ENCODE data around the gene SH3PXD2B. TPM values are rescaled to one million over a fixed set of nuclear protein-coding genes. Genes with fewer than 3 reads are reported as not detected.

The SH3PXD2B gene
- total RNA-seq, 1 experiment from 2014 or later = 15.7 TPM

DNA sequence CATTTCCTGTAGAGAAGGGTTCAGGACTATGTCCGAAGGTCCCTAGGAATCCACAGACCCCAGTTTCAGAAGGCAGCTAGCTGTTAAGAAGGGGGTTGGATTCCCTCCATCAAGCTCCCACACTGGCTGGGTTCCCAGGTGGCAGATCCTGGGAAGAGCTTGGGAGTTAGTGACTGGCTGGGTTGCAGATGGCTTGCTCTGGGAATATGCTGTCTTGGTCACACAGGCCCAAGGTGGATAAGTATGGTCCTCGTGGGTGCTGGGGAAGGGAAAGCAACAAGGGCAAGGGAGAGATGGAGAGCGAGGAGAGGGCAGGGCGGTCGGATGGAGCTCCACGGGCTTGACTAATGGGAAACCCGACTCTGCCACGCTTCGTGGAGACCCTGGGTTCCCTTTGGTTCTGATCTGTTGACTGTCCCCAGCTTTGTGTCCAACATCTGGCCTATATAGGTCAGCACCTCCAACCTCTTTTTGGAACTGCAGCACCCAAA is 17.4 kb downstream of the SH3PXD2B start:
- no peak for DNase-seq (ENCODE audit: low read depth)

DNA sequence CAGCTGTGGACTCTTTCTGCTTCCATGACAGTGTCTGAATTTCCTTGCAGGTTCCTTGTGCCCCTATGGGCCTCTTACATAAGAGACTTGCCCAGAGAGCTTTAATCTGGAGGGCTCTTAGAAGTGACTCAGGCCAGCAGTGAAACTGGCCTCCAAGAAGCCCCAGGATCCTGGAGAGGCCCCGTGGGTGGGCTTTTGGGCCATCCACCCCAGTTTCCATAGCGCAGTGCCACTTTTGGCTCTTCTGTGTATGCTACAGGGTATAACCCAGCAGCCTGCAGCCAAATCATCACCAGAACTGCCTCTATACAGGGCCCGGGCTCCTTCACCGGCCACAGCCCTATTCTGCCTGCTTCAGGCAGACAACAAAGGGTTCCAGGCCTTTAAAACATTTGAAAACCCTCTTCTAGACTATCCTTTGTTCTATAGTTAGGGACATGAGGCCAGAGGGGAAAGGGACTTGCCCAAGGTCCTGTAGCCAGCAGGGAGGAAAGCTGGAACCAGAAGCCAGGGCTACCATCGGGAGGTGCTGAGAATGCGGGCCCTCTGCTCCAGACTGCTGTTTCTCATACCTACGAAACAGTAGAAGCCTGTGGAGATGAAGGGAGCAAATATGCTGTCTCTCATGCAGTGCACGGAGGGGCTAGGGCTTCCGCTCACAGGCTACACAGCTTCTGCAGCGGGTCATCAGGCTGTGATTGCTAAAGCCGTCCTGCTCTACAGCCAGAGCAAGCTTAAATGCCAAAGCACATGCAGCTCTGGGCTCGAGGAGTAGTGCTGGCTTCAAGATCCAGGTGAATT is 18.0 kb downstream of the SH3PXD2B start:
- DNase-seq (ENCODE audit: low read depth) = no peak

DNA sequence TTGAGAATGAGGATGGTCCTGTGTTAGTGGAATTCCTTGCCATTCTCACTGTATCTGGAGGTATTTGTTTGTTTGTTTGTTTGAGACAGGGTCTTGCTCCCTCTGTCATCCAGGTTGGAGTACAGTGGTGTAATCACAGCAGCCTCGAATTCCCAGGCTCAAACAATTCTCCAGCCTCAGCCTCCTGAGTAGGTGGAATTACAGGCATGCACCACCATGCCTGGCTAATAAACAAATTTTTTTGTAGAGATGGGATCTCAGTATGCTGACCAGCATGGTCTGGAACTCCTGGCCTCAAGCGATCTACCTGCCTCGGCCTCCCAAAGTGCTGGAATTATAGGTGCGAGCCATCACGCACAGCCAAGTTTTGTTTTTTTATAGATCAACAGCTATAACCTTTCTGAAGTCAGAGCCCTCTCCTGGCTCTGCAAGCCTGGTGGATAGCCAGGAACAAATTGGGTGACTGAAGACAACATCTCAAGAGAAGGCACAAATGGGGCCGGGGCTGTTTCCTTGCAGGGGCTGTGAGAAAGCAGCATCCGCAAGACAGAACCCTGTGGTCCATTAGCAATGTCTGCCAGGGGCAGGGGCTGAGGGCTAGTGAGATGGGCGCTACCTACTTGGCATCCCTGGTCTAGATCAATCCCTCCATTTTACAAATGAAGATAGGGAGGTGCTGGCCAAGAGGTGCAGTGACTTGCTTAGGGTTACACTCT is 18.8 kb downstream of the SH3PXD2B start:
- no peak for DNase-seq (ENCODE audit: low read depth)

DNA sequence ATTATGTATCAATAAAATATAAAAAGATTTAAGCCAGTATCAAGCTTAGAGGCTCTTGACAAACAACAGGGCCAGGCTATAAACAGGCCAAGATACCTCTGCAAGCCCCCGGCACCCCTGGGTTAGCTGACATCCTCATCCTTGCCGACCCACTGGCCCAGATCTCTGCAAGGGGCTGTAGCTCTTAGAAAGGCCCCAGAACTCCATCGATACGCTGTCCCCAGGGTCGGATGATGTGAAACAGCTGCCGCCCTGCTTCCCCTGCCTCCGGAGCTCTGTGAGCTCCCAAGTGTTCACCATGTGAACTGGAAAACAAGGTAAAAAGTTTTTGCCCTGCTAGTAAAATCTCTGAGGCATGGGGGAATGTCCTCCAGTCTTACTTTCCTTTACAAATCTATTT is 20.1 kb downstream of the SH3PXD2B start:
- DNase-seq (ENCODE audit: low read depth) = no peak

DNA sequence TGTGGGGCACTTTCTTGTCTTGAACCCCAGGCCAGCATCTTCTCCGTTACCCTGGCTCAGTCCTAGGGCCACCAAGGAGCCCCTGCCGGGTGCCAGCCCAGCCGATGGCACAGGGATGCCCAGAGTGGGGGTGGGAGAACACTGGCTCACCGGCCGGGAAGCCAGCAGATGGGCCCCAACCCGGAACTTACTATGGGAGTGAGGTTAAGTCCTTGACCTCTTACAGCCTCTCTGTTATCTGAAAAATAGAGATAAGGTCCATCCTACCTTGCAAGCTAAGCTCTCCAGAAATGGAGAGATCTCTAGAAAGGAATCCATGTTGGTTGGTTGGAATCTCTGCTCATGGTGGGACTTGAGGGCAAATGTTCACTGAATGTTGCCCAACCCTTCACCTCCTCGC is 20.8 kb downstream of the SH3PXD2B start:
- DNase-seq (ENCODE audit: low read depth) = no peak

DNA sequence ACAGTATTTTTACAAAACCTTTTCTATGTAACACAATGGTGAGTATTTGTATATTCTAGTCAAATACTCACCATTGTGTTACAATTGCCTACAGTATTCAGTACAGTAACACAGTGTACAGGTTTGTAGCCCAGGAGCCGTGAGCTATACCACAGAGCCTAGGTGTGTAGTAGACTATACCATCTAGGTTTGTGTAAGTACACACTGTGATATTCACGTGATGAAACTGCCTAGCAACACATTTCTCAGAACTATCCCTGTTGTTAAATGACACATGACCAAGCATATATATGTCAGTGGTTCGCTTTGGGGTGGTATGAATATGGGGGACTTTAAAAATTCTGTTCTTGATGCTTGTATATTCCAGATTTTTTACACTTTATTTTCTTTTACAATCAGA is 21.3 kb downstream of the SH3PXD2B start:
- DNase-seq (ENCODE audit: low read depth) = no peak

DNA sequence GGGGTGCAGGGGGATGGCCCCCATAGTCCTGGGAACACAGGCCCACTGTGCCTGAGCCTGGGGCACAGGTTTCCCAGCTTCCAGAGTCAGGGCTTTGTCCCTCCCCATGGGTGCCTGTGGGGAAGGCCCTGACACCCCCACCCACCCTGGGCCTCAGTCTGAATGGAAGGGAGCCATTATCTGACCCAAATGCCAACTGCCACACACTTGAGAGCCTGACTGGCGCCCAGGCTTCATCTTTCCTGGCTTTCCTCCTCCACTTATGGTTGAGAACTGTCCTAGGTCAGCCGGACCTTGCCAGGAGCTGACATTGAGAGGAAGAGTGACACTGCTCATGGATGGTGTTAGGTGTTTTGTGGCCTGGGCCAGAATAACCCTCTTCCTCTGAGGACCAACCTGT is 24.0 kb downstream of the SH3PXD2B start:
- no peak for DNase-seq (ENCODE audit: low read depth)

DNA sequence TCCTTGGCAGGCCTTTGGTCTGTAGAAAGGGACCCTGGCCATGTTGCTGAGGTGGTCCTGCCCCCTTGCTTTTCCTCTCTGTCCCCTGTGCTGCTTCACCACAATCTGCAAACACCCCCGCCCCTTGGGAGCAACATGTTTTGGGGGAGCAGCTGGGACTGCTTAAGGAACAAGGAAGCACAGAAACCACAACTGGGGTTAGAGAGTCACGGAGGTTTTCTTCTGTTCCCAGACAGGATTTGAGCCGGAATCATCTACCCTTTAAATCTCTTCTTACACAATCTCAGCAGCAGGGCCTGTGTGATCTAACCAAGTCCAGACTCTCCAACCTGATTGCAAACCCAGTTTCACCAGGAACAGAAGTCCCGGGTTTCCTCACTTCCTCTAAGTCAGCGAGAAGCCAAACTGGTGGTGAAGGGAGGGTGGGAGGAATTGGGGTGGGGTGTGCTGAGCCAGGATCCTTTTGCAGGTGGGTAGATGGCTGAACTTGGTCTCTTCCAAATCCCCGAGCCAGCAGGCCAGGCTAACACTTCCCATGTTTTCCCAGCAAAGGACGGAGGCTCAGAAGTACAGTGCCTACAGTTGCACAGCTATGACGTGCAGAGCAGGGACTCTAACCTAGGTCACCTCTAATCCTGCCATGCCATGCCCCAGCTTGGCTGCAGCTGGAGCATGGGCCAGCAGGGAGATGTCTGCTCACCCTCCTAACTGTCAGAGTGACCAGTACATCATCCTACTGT is 25.0 kb downstream of the SH3PXD2B start:
- DNase-seq (ENCODE audit: low read depth) = peak; percentile 7

DNA sequence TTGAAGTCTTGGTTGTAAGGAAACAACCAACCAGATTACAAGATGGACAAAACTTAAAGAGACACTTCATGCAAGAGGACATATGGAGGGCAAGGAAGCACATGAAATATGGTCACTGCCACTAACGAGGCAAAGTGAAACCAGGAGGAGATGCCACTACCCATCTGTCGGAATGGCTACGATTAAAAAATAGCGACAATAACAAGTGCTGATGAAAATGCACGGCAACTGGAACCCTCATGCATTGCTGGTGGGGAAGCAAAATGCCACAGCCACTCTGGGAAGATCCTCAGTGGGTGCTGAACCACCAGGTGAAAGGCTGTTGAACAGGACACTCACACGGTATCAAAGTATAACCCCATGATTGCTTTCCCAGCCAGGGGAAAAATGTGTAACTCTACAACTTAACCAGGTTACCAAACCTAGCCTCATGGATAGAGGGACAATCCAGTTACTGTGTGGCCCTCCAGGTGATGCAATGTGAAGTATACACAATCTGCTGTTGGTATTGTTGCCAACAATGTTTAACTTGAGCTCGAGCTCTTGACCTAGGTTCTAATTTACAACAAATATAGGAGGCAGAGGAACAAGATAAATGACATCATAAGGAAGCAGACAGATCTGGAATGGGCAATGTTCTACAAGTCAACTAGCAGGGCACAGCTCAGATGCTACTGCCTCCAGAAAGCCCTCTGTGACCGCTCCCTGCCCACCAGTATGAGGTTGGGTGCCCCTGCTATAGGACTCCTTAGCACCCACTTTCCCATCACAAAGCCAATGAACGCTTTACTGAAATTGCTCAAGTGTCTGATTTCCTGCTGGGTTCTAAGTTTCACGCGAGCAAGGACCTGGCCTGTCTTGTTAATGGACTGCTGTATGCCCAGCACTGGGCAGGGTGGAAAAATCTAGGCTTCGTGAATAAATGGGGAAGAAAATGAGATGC is 25.8 kb downstream of the SH3PXD2B start:
- no peak for DNase-seq (ENCODE audit: low read depth)

DNA sequence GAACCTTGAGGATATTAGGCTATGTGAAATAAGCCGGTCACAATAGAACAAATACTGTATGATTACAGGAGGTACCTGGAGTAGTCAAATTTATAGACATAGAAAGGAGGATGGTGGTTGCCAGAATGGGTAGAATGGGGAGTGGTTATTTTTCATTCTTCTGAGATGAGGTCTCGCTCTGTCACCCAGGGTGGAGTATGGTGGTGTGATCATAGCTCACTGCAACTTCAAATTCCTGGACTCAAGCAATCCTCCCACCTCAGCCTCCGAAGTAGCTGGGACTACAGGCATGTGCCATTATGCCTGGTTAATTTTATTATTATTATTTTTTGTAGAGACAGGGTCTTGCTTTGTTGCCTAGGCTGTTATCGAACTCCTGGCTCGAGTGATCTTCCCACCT is 27.1 kb downstream of the SH3PXD2B start:
- no peak for DNase-seq (ENCODE audit: low read depth)

DNA sequence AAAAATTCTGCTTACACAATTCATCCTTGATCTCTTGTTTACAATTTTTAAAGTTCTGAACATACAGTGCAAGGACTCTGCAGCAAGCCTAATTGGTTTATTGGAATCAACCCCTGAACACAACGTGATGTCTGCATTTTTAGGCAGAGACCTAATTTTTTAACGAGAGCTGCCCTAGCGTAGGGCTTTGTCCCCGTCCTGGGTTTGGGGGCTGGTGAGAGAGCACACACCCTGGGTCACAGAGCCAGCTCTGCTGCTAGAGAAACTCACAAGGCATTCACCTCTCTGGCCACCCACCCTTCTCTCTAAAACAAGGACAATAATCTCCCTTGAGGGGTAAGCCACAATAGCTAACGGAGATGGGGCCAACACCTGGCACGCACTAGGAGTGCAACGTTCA is 28.2 kb downstream of the SH3PXD2B start:
- DNase-seq (ENCODE audit: low read depth) = no peak

DNA sequence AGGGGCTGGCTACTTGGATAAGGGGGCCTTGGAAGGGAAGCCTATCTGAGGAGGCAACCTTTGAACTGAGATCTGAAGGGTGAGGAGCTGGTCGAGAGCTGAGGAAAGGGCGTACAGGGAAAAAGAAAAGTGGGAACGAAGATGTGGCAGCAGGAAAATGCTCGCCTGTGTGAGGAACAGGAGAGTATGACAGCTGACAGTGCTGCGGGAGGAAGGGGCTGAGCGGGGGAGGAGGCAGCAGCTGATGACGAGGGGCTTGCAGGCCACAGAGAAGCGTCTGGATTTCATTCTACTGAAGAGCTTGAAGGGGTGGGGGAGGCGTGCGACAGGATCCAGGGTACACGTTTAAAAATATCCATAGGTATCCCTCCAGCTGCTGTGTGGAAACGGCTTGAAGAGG is 28.9 kb downstream of the SH3PXD2B start:
- no peak for DNase-seq (ENCODE audit: low read depth)

DNA sequence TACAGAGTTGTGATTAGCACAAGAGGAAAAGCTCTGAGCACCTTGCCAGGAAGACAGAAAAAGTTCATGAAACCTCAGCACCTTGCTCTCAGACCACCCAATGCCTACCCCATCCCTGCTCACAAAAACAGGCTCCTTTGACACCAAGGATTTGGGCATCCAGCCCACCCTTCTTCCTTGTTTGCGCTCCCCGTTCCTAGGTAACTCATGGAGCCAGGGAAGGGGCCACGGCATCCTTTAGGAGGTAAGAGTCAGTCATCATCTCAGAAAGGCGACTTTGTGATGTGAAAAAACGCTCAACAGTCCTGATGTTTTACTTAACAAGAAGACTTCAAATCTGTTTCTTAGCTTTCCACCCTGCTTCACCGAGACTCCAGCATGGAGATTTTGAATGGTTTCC is 29.5 kb downstream of the SH3PXD2B start:
- no peak for DNase-seq (ENCODE audit: low read depth)

DNA sequence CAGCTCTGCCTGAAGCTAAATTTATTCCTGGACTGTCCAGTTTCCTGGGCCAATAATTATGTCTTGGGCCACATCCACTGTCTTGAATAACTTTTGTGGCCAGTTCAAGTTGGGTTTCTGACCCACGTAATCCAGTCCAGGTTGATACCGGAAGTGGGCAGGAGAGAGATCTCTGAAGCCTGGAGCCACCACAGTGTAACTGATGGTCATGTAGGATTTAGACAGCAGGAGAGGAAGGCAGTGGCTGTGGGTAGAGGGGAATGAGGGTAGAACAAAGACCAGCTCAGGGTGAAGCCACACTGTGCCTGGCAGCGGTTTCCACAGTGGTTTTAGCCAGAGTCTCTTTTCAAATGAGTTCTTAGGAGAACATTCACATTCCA is 30.2 kb downstream of the SH3PXD2B start:
- peak; percentile 84 for DNase-seq (ENCODE audit: low read depth)

DNA sequence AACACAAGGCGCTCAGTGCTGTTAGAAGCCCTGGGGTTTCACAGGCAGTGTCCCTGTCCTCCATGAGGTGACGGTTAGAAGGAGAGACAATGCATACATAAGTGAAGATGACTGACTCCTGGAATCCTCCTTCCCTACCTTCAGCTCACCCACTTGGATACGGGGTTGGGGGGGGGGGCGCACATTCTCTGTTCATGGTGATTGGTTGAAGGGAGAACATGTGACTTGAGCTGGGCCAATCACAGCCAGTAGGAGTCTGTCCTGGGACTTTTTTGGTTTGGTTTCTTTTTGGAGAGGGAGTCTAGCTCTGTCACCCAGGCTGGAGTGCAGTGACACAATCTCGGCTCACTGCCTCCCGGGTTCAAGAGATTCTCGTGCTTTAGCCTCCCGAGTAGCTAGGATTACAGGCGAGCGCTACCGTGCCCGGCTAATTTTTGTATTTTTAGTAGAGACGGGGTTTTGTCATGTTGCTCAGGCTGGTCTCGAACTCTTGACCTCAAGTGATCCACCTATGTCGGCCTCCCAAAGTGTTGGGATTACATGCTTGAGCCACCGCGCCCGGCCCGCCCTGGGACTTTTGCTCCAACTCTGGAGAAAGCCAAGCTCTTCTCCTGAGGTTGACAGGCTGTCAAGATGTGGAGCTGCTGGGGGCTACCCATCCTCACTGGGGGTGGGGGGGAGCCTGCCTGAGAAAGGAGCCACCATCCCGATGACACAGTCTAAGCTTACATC is 30.8 kb downstream of the SH3PXD2B start:
- DNase-seq (ENCODE audit: low read depth) = no peak

DNA sequence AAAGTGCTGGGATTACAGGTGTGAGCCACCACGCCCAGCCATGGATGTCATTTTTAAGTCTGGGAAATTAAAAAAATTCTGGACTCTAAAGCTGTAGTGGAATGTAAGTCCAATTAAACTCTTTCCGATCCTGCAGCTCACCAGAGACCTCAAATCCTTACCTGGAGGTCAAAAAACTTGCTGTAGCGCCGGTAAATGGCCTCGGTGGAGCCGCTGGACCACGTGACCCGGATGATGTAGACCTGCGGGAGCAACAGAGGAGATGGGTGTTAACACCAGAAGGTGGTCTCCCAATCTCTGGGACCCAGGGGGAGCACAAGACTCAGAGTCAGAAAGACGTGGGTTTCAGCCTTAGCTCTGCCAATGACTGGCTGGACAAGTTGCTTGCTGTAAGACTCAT is 32.1 kb downstream of the SH3PXD2B start:
- no peak for DNase-seq (ENCODE audit: low read depth)

DNA sequence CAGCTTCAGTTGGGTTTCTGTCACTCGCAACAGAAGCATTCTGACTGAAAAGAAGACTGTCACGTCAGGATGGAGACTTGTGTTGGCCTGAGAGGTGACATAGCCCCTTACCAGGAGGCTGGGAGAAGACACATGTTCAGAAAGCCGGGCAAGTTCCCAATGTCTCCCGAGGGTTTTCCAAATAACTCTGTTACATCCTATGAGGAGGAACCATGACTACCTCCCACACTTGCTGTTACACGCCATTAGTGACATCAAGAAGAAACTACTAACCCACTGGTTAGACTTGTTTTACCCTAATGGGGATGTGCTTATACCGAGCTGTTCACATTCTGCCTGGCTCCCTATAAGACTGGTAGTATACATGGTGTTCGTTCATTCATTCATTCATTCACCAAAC is 33.3 kb downstream of the SH3PXD2B start:
- DNase-seq (ENCODE audit: low read depth) = no peak

DNA sequence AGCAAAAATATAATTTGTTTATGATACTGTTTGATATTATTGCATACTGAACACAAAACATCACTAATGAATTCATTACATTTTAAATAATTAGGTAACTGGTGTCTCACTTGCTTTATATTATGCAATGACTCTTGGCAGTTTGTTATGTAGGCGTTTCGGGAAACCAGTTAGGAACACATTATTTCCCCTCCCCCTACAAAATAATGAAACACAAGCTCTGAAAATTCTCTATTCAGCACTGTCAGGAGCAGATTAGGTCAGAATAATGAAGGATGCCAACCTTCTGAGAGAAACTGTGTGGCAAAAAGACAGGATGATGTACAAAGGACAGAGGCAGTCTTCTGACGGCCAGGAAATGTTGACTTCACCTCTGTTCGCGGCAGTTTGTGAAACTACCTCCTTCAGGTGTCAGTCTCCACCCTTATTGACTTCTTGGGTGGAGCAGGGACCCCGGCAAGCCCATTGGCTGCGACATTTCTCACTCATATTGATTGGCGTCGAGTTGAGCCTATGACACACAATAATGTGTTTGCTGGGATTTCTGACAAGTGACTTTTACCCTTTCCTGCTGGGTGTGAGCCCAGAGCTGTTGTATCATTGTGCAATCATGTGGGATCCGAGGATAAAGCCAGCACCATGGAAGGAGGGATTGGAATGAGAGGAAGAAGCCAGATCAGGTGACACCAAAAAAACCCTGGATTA is 33.9 kb downstream of the SH3PXD2B start:
- DNase-seq (ENCODE audit: low read depth) = peak; percentile 80

DNA sequence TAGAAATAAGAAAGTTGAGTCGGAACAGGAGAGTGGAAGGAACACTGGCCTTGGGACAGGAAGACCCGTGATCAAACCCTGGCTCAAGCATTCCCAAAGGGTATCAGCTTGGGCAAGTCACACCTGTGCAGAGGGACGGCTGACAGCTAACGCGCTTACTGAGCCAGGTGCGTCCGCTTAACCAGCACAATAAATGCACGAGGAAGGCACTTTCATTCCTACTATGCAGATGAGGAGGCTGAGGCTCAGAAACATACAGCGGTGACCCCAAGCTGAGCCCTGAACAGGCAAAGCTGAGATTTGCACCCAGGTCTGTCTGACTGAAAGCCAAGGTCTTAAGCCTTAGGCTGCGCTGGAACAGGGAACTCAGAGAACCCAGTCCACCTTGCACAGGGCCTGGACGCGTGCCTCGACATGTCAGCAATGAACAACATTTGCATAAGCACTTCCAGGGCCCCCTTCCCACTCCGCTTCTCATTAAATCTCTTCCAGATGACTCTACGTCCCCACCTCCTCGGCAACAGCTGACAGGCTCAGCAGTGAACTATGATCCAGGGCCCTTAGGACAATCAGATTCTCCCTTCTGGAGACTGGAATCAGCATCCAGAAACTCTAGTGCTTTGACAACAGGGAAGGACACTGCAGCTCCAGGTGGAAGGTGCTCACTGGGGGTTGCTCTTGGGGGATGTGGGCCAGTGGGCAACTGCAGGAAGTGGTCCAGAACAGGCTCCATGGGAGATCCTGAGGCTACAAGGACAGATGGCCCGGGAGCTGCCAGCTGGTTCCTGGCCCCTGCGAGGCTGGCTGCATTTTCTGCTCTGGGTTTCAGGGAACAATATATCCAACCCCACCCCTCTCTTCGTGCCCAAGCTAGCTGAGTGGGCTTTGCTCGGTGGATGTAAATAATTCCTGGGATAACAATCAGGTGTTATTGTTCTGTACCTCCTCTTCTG is 35.2 kb downstream of the SH3PXD2B start:
- DNase-seq (ENCODE audit: low read depth) = no peak
